Measurements from ENCODE around the gene GABRR3. TPM values are rescaled to one million over a fixed set of nuclear protein-coding genes. Genes with fewer than 3 reads are reported as not detected.

Gene GABRR3
- 0.05 and 0.12 TPM in 2 replicates for total RNA-seq

- peak; percentile 39 for DNase-seq
- Mint-ChIP-seq H3K4me1 (peaks cover 20% of the 10 kb centered on the region), H3K4me3 (no peak within 1 kb of the TSS), H3K9me3 (no peaks in the 10 kb centered on the region), H3K27me3 (peaks cover 6% of the 10 kb centered on the region), H3K27ac (no peak within 1 kb of the TSS), H3K36me3 (ENCODE audit: low read depth) (no peaks in the 10 kb centered on the region)
- intact Hi-C loops (cut with micrococcal nuclease): loop anchor here (5.0 kb wide), 2 partner anchors 152 to 867 kb away; partner anchors contain the start of gene DCBLD2
These were observed at the start of gene GABRR3 for GRCh38 chr3:98035208-98035607. Gene GABRR3 (minus strand): TSS chr3:98035315. CDS start chr3:98034987, 328 bp downstream.

- DNase-seq: no peak
- Mint-ChIP-seq H3K36me3 (ENCODE audit: low read depth) (no peaks in the 10 kb centered on the region), H3K9me3 (no peaks in the 10 kb centered on the region), H3K4me3 (no peak overlapping the region), H3K4me1 (no peaks in the 10 kb centered on the region), H3K27ac (no peak overlapping the region), H3K27me3 (peaks cover 22% of the 10 kb centered on the region)
- intact Hi-C loops (cut with micrococcal nuclease): no loop called here
These were observed 38.4 kb upstream of the GABRR3 start for GRCh38 chr3:98073486-98073885.

- Mint-ChIP-seq H3K4me1 (no peaks in the 10 kb centered on the region), H3K36me3 (ENCODE audit: low read depth) (no peaks in the 10 kb centered on the region), H3K27me3 (peaks cover 21% of the 10 kb centered on the region), H3K9me3 (no peaks in the 10 kb centered on the region), H3K4me3 (no peak overlapping the region), H3K27ac (no peak overlapping the region)
- intact Hi-C loops (cut with micrococcal nuclease): no loop called here
- DNase-seq: no peak
These were observed 35.7 kb upstream of the GABRR3 start for GRCh38 chr3:98070840-98071239.

- no peak for DNase-seq
- Mint-ChIP-seq H3K27me3 (peaks cover 21% of the 10 kb centered on the region), H3K4me1 (no peaks in the 10 kb centered on the region), H3K4me3 (no peak overlapping the region), H3K27ac (no peak overlapping the region), H3K9me3 (no peaks in the 10 kb centered on the region), H3K36me3 (ENCODE audit: low read depth) (no peaks in the 10 kb centered on the region)
- intact Hi-C loops (cut with micrococcal nuclease): no loop called here
These were observed 33.7 kb upstream of the GABRR3 start for GRCh38 chr3:98068824-98069223.

GRCh38 chr3:98058244-98058960 lies 23.3 kb upstream of the GABRR3 start:
- no peak for DNase-seq
- H3K36me3 Mint-ChIP-seq (ENCODE audit: low read depth): no peaks in the 10 kb centered on the region
- peaks cover 26% of the 10 kb centered on the region for H3K27me3 Mint-ChIP-seq
- H3K27ac Mint-ChIP-seq: no peak overlapping the region
- H3K4me3 Mint-ChIP-seq: no peak overlapping the region
- no peaks in the 10 kb centered on the region for H3K9me3 Mint-ChIP-seq
- peaks cover 3% of the 10 kb centered on the region for H3K4me1 Mint-ChIP-seq
- intact Hi-C loops (cut with micrococcal nuclease): no loop called here

DNA sequence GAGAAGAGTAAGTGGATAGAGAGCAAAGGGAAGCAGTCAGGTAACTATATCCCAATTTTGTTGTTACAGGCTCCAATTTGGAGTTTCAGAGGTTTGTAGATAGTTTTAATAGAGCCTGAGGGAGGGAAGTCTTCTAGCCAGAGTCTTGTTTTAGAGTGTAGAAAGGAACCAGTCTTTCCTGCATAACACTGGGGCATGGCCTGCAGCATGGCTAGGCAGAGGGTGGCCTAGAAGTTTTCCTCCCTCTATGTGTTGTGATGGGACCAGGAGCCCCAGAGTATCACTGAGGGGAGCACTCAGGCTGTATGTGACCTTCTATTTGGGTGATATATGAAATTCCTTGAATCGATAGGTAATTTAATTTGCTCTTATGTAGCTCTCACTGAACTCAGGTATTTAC lies 22.5 kb upstream of the GABRR3 start:
- DNase-seq: no peak
- Mint-ChIP-seq H3K27me3 (peaks cover 23% of the 10 kb centered on the region), H3K4me3 (no peak overlapping the region), H3K9me3 (no peaks in the 10 kb centered on the region), H3K4me1 (peaks cover 3% of the 10 kb centered on the region), H3K27ac (no peak overlapping the region), H3K36me3 (ENCODE audit: low read depth) (no peaks in the 10 kb centered on the region)
- intact Hi-C loops (cut with micrococcal nuclease): no loop called here

DNA sequence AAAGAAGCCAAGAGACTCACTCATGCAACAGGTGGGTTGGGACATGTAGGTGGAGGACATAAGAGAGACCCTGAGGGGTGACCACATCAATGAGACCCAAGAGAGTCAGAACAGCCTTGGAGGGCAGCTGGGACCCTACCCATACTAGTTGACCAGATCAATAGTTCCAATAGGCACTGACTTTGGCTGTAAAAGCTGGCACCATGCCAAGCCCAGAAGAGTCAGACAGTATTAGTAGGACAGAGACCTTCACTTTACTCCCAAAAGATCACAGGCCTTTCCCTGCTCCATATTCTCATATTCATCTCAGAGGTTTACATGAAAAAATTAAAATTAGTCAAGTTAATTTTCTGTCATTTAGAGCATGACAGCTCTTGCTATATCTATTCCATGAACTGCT lies 20.9 kb upstream of the GABRR3 start:
- H3K36me3 Mint-ChIP-seq (ENCODE audit: low read depth): no peaks in the 10 kb centered on the region
- H3K4me3 Mint-ChIP-seq: no peak overlapping the region
- no peak for DNase-seq
- H3K4me1 Mint-ChIP-seq: peaks cover 3% of the 10 kb centered on the region
- no peaks in the 10 kb centered on the region for H3K9me3 Mint-ChIP-seq
- no peak overlapping the region for H3K27ac Mint-ChIP-seq
- intact Hi-C loops (cut with micrococcal nuclease): no loop called here
- H3K27me3 Mint-ChIP-seq: peaks cover 24% of the 10 kb centered on the region

DNA sequence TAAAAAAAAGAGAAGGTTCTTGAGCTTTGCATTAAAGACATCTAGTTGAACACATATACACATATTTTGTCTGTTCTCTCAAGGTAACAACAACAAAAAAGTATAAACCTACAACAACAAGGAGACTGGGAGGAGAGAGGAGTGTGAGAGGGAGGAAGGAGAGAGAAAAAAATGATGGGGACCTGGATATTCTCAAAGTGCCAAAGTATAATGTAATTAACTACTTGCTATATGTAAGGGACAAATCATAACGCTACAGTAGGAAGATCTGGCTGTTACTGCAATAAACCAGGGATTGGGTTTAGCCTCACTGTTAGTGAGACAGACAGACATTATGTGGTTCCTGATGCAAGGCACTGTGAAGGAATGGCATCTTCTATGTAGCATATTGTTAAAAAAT lies 14.2 kb upstream of the GABRR3 start:
- no peaks in the 10 kb centered on the region for H3K36me3 Mint-ChIP-seq (ENCODE audit: low read depth)
- no peaks in the 10 kb centered on the region for H3K9me3 Mint-ChIP-seq
- intact Hi-C loops (cut with micrococcal nuclease): no loop called here
- no peak overlapping the region for H3K4me3 Mint-ChIP-seq
- no peak for DNase-seq
- H3K27me3 Mint-ChIP-seq: peaks cover 34% of the 10 kb centered on the region
- H3K27ac Mint-ChIP-seq: no peak overlapping the region
- no peaks in the 10 kb centered on the region for H3K4me1 Mint-ChIP-seq

GRCh38 chr3:98048586-98048985 lies 13.5 kb upstream of the GABRR3 start:
- Mint-ChIP-seq H3K9me3 (no peaks in the 10 kb centered on the region), H3K27ac (no peak overlapping the region)

GRCh38 chr3:98041350-98041749 lies 6.2 kb upstream of the GABRR3 start:
- no peak for DNase-seq
- peaks cover 18% of the 10 kb centered on the region for H3K4me1 Mint-ChIP-seq
- no peak overlapping the region for H3K27ac Mint-ChIP-seq
- intact Hi-C loops (cut with micrococcal nuclease): no loop called here
- peaks cover 6% of the 10 kb centered on the region for H3K9me3 Mint-ChIP-seq
- H3K27me3 Mint-ChIP-seq: peaks cover 36% of the 10 kb centered on the region
- peaks cover 3% of the 10 kb centered on the region for H3K36me3 Mint-ChIP-seq (ENCODE audit: low read depth)
- no peak overlapping the region for H3K4me3 Mint-ChIP-seq

More at GRCh38 chr3:98048586-98048985, 13.5 kb upstream of the GABRR3 start:
- intact Hi-C loops (cut with micrococcal nuclease): no loop called here
- Mint-ChIP-seq H3K4me3 (no peak overlapping the region), H3K36me3 (ENCODE audit: low read depth) (no peaks in the 10 kb centered on the region), H3K27me3 (peaks cover 36% of the 10 kb centered on the region), H3K4me1 (no peaks in the 10 kb centered on the region)
- no peak for DNase-seq

GRCh38 chr3:98039322-98040024 lies 4.4 kb upstream of the GABRR3 start:
- H3K9me3 Mint-ChIP-seq: peaks cover 6% of the 10 kb centered on the region
- H3K36me3 Mint-ChIP-seq (ENCODE audit: low read depth): peaks cover 3% of the 10 kb centered on the region
- H3K4me1 Mint-ChIP-seq: peaks cover 18% of the 10 kb centered on the region
- H3K27me3 Mint-ChIP-seq: peaks cover 31% of the 10 kb centered on the region
- H3K27ac Mint-ChIP-seq: peak overlapping the region; percentile 93
- peak; percentile 94 for DNase-seq
- intact Hi-C loops (cut with micrococcal nuclease): loop anchor here (1.0 to 5.0 kb wide), 12 partner anchors 10 to 863 kb away; partner anchors contain the start of genes CLDND1, CPOX, DCBLD2 and RIOX2
- H3K4me3 Mint-ChIP-seq: peak overlapping the region; percentile 88

GRCh38 chr3:98038876-98039275 lies 3.8 kb upstream of the GABRR3 start:
- Mint-ChIP-seq H3K27ac (peak overlapping the region; percentile 93), H3K4me1 (peaks cover 18% of the 10 kb centered on the region), H3K27me3 (peaks cover 30% of the 10 kb centered on the region), H3K9me3 (peaks cover 6% of the 10 kb centered on the region), H3K36me3 (ENCODE audit: low read depth) (peaks cover 3% of the 10 kb centered on the region), H3K4me3 (peak overlapping the region; percentile 88)
- intact Hi-C loops (cut with micrococcal nuclease): loop anchor here (1.0 to 5.0 kb wide), 12 partner anchors 10 to 863 kb away; partner anchors contain the start of genes CLDND1, CPOX, DCBLD2 and RIOX2
- peak; percentile 55 for DNase-seq

- intact Hi-C loops (cut with micrococcal nuclease): loop anchor here (2.0 to 5.0 kb wide), 6 partner anchors 65 to 864 kb away; partner anchors contain the start of genes CPOX, DCBLD2 and RIOX2
- peaks cover 28% of the 10 kb centered on the region for H3K27me3 Mint-ChIP-seq
- H3K4me3 Mint-ChIP-seq: peak overlapping the region; percentile 59
- H3K9me3 Mint-ChIP-seq: peaks cover 6% of the 10 kb centered on the region
- H3K27ac Mint-ChIP-seq: peak overlapping the region; percentile 86
- H3K36me3 Mint-ChIP-seq (ENCODE audit: low read depth): peaks cover 3% of the 10 kb centered on the region
- DNase-seq: peak; percentile 58
- peaks cover 18% of the 10 kb centered on the region for H3K4me1 Mint-ChIP-seq
These were observed 3.2 kb upstream of the GABRR3 start for GRCh38 chr3:98038286-98038685.

DNA sequence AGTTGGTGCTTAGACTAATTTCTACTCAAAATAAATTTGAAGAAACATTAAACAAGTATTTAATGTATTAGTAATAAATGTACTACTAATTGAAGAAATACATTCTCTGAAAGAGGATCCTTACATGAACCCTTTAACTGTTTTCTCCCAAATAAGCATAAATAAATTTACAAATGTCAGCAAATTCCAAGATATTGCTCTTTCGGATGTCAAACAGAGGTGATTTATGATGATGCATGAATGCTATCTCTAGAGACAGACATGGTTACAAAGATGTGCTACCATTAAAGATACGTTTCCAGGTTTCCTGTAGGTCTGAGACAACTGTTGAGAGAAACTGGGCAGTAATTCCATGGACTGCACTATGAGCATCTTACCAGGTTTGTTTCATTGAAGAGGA lies 629 bp downstream of the GABRR3 start:
- peaks cover 6% of the 10 kb centered on the region for H3K27me3 Mint-ChIP-seq
- no peaks in the 10 kb centered on the region for H3K36me3 Mint-ChIP-seq (ENCODE audit: low read depth)
- DNase-seq: no peak
- H3K9me3 Mint-ChIP-seq: no peaks in the 10 kb centered on the region
- intact Hi-C loops (cut with micrococcal nuclease): no loop called here
- H3K27ac Mint-ChIP-seq: no peak overlapping the region
- peaks cover 22% of the 10 kb centered on the region for H3K4me1 Mint-ChIP-seq
- H3K4me3 Mint-ChIP-seq: no peak overlapping the region

Data from activated CD4-positive, alpha-beta T cell treated with anti-CD3 and anti-CD28 coated beads, Interleukin-2, amount 10 ng/mL, durations not matched to agents 24 days and 14 days (primary cell).